Gastrocnemius medialis (tissue), 4 donors: ENCODE measurements around the gene BACE1.

ENCODE experiments used
- POLR2A ChIP-seq, 2 donors: fragments of 450-650 bp; IDR thresholded peaks; one replicate each; pipeline ENCODE4 v1.6.1; 2017; ENCODE audit warnings: antibody characterized with exemption in 2 of 2, mild to moderate bottlenecking in 2 of 2, moderate library complexity in 2 of 2
- TF ChIP-seq, protein P1 (sequence below), 5 experiments: fragments of 450-650 bp in 3 of 5; fragments of 200-600 bp in 2 of 5; sonication (generic) in 2 of 5; IDR thresholded peaks in 4 of 5; conservative IDR thresholded peaks in 1 of 5; 1 replicate in 4 of 5; 2 replicates in 1 of 5; pipeline ENCODE4 v1.5.1; 2016 to 2019; ENCODE audit warnings: antibody characterized with exemption in 5 of 5, mild to moderate bottlenecking in 3 of 5, moderate library complexity in 3 of 5

DNA sequence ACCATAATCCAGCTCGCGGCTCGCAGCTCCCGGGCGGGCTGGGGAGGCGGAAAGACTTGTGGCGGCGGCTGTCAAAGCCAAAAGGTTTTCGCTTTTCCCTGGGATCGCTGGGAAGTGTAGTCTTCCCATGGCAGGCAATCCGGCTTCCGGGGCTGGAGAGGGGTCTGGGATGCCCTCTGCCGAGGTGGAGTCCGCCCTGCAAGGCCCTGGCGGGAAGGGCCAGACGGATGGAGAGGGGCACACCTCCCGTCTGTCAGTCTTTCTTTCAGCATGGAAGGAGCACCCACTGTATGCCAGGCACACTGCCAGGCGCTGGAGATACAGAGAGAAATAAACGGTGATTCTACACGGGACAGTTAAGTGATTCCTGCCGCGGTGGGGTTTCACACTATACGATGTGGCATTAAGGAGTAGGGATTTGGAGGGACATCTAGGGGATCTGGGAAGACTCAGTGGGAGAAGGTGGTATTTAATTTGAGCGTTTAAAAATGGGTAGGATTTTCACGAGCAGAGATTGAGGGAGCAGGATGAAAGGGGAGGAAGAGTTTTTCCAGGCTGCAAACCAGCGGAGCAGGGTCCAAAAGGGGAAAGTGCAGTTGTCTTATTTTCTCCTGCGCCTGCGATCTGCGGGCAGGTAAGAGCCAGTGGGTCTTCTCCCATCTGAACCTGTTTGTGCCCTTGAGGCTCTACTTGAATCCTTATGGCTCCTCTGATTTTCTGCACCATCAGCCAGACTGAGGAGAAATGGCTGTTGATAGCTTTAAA is at the start of gene BACE1:
- TF ChIP-seq, protein P1, sequence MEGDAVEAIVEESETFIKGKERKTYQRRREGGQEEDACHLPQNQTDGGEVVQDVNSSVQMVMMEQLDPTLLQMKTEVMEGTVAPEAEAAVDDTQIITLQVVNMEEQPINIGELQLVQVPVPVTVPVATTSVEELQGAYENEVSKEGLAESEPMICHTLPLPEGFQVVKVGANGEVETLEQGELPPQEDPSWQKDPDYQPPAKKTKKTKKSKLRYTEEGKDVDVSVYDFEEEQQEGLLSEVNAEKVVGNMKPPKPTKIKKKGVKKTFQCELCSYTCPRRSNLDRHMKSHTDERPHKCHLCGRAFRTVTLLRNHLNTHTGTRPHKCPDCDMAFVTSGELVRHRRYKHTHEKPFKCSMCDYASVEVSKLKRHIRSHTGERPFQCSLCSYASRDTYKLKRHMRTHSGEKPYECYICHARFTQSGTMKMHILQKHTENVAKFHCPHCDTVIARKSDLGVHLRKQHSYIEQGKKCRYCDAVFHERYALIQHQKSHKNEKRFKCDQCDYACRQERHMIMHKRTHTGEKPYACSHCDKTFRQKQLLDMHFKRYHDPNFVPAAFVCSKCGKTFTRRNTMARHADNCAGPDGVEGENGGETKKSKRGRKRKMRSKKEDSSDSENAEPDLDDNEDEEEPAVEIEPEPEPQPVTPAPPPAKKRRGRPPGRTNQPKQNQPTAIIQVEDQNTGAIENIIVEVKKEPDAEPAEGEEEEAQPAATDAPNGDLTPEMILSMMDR (IDR thresholded peaks at IDR 0.05 in 4 of 5, conservative IDR thresholded peaks at IDR 0.05 in 1 of 5) = peak in 3 of 5 experiments; percentile 13 to 35 (median 22)
- no peak for TF ChIP-seq POLR2A (IDR thresholded peaks at IDR 0.05)
